Body of pancreas (tissue), 4 donors: ENCODE results near the gene GLP2R. TPM values are rescaled to one million over a fixed set of nuclear protein-coding genes. Genes with fewer than 3 reads are reported as not detected.
A peak's percentile ranks its signal among the peaks of the same experiment; 100 is the strongest.

ENCODE experiments used
- ATAC-seq: fragments of 150-250 bp; one replicate; pipeline ENCODE4 v1.9.1; 2016
- DNase-seq, 4 donors: peaks; one replicate each; pipeline ENCODE4 v3.0.0-alpha.2; 2019
- H3K27ac ChIP-seq, 4 donors: fragments of 200-600 bp; sonication (generic); 1 replicate in 3 of 4; 2 replicates in 1 of 4; pipeline versions ENCODE4 v1.5.1 to v1.6.1; 2016 to 2019; ENCODE audit warnings: mild to moderate bottlenecking in 1 of 4, mixed read lengths in 1 of 4, moderate library complexity in 1 of 4
- H3K27me3 ChIP-seq, 2 donors: fragments of 200-600 bp; sonication (generic); one replicate each; pipeline ENCODE4 v1.6.0; 2016; ENCODE audit warnings: mild to moderate bottlenecking in 1 of 2
- H3K36me3 ChIP-seq, 2 donors: fragments of 200-600 bp; sonication (generic); replicated peaks in 1 of 2; 2 replicates each; pipeline ENCODE4 v1.5.1; 2016; ENCODE audit warnings: low read depth in 2 of 2; ENCODE audit not compliant: insufficient read depth in 1 of 2
- H3K4me1 ChIP-seq: fragments of 200-600 bp; sonication (generic); one replicate; pipeline ENCODE4 v1.6.0; 2016
- H3K4me3 ChIP-seq, 2 donors: fragments of 200-600 bp; sonication (generic); 1 replicate in 1 of 2; 2 replicates in 1 of 2; pipeline ENCODE4 v1.5.1; 2016 to 2019
- H3K9me3 ChIP-seq, 3 donors: fragments of 200-600 bp; sonication (generic); 1 replicate in 2 of 3; 2 replicates in 1 of 3; pipeline ENCODE4 v1.5.1; 2016
- POLR2A ChIP-seq, 3 donors: fragments of 450-650 bp; IDR thresholded peaks; one replicate each; pipeline ENCODE4 v1.6.1; 2016; ENCODE audit warnings: antibody characterized with exemption in 3 of 3, mild to moderate bottlenecking in 2 of 3
- WGBS, 2 donors: methylation state at CpG; one replicate each; pipeline ENCODE4 v1.1.5; 2017; 5-methylcytosine and 5-hydroxymethylcytosine counted together
- intact Hi-C: fragments of 100-400 bp; cut with DNase I; formaldehyde crosslinking; loops from one replicate; pipeline ENCODE4 v1.15.1; 2023
- total RNA-seq, 2 donors: library from RNA; depleted of rRNA; stranded (reverse); fragments of >200 nt; gene quantifications; one replicate each; pipeline ENCODE4 v1.1.0, GENCODE V29; 2016
- TF ChIP-seq, protein P1 (sequence below), 7 experiments: fragments of 450-650 bp in 4 of 7; fragments of 200-600 bp in 3 of 7; sonication (generic) in 3 of 7; IDR thresholded peaks; one replicate each; pipeline ENCODE4 v1.5.1; 2016 to 2019; ENCODE audit warnings: antibody characterized with exemption in 7 of 7

GLP2R gene
- total RNA-seq, 2 donors from 2014 or later = 4.6 to 4.7 TPM

DNA sequence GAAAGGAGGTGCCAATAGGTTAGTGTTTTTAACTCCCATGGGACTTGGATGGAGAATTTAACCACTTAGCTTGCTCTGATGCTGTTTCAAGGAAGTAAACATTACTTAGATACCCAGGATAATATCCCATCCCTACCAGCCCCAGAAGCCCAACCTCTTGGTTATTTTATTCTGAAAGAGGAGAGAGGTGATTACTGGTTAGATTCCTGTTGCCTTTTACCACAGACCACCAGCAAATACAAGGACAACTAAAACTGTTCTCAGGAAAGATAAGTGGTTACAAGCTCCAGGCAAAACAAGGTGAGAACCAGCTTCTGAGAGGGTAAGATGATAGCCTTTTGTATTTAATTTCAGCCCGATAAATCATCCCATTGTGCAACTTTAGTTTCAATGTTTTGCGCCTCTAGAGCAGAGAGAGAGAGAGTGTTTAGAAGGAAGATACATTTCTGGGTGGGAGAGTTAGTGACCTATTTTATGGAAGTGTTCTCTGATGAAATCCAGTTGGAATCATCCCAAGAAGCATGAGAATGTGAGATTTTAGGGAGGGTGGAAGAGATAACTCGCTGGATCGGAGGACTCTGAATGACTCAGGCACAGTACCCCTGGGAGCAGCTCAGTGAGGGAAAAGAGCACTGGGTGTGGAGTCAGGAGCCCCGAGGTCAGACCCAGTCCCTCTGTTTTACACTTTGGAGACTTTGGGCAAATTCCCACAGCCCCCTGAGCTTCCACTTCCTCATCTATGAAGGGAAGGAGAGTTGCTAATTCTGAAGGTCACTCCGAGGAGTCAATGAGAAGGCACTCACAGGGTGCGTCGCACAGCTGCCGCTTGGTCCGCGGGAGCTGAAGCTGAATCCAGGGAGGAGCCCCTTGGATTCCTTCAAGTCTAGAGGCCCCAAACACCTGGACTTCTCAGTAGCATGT lies 12.1 kb downstream of the GLP2R start:
- TF ChIP-seq, protein P1, sequence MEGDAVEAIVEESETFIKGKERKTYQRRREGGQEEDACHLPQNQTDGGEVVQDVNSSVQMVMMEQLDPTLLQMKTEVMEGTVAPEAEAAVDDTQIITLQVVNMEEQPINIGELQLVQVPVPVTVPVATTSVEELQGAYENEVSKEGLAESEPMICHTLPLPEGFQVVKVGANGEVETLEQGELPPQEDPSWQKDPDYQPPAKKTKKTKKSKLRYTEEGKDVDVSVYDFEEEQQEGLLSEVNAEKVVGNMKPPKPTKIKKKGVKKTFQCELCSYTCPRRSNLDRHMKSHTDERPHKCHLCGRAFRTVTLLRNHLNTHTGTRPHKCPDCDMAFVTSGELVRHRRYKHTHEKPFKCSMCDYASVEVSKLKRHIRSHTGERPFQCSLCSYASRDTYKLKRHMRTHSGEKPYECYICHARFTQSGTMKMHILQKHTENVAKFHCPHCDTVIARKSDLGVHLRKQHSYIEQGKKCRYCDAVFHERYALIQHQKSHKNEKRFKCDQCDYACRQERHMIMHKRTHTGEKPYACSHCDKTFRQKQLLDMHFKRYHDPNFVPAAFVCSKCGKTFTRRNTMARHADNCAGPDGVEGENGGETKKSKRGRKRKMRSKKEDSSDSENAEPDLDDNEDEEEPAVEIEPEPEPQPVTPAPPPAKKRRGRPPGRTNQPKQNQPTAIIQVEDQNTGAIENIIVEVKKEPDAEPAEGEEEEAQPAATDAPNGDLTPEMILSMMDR (IDR thresholded peaks at IDR 0.05) = no peak
- TF ChIP-seq POLR2A (IDR thresholded peaks at IDR 0.05) = no peak
- WGBS, 2 donors = 44 to 52% methylated on average over 8 to 11 of the region's 11 CpGs

DNA sequence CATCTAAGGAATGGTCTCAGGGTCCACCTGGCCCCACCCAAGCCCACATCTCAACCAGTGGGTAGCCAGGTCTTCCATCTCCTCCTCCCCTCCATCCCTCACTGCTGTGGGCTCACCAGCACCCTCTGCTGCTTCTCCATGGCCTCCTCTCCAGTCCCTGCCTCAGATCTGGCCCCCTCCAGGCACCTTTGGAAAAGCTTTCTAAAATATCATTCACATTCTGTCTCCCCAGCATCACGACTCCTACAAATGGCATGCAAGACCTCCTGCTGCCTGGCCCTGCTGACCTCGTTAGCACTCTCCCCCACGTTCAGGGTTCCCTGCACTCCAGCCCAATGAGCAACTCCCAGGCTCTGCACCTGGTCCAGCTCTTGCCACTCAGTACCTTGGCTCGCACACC lies 13.7 kb downstream of the GLP2R start:
- 24 to 29% methylated on average over 4 of the region's 4 CpGs for WGBS, 2 donors
- DNase-seq (no peak), ATAC-seq (no peak)
- TF ChIP-seq, protein P1 (IDR thresholded peaks at IDR 0.05) = no peak
- no peak for TF ChIP-seq POLR2A (IDR thresholded peaks at IDR 0.05)
- Histone ChIP-seq H3K27ac (no peak overlapping the region), H3K9me3 (no peaks in the 10 kb centered on the region), H3K4me1 (no peaks in the 10 kb centered on the region), H3K36me3 (no peaks in the 10 kb centered on the region), H3K4me3 (no peak overlapping the region), H3K27me3 (no peaks in the 10 kb centered on the region)
- intact Hi-C loops = no loop called here

More for the DNA sequence above, 12.1 kb downstream of the GLP2R start:
- DNase-seq = peak in 3 of 4 donors; percentile 27 to 59 (median 32)
- no peaks in the 10 kb centered on the region for H3K4me1 ChIP-seq
- H3K4me3 ChIP-seq = no peak overlapping the region
- no peaks in the 10 kb centered on the region for H3K9me3 ChIP-seq
- peak; percentile 53 for ATAC-seq
- intact Hi-C loops = no loop called here
- no peaks in the 10 kb centered on the region for H3K27me3 ChIP-seq
- H3K27ac ChIP-seq = no peak overlapping the region
- H3K36me3 ChIP-seq = no peaks in the 10 kb centered on the region

DNA sequence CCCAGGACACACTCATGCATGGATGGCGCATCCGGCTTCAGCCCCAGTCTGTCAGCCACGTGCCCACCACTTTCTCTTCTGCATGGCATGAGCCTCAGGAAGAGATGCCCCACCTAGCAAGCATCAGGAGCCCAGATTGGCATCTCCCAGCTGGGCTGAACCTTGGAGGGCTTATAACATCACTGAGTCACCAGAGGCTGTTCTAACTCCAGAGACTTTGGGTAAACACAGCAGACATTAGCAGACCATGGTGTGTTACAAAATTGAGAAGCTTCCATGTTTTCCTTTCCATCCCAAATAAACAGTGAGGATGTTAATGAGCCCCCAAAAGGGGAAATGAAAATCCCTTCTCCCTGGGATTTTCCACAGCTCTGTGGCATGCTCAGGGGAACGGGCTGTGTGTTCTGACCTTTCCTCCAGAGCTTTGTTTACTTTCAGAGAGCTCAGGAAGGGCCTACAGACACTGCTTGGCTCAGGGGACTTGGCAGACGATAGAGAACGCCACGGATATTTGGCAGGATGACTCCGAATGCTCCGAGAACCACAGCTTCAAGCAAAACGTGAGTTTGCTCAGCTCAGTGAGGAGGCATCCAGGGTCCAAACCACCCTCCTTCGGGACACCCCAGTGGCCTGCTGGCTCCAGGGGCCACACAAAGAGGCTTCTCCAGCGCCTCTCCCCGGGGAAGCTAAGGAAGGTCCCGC lies 16.5 kb downstream of the GLP2R start:
- intact Hi-C loops = no loop called here
- no peak overlapping the region for H3K4me3 ChIP-seq
- H3K4me1 ChIP-seq = no peaks in the 10 kb centered on the region
- DNase-seq = peak in 3 of 4 donors; percentile 10 to 51 (median 26)
- no peaks in the 10 kb centered on the region for H3K36me3 ChIP-seq
- no peak overlapping the region for H3K27ac ChIP-seq
- no peak for ATAC-seq
- WGBS, 2 donors = 39 to 52% methylated on average over 13 to 14 of the region's 14 CpGs
- no peaks in the 10 kb centered on the region for H3K9me3 ChIP-seq
- H3K27me3 ChIP-seq = no peaks in the 10 kb centered on the region
- TF ChIP-seq, protein P1 (IDR thresholded peaks at IDR 0.05) = no peak
- TF ChIP-seq POLR2A (IDR thresholded peaks at IDR 0.05) = no peak

DNA sequence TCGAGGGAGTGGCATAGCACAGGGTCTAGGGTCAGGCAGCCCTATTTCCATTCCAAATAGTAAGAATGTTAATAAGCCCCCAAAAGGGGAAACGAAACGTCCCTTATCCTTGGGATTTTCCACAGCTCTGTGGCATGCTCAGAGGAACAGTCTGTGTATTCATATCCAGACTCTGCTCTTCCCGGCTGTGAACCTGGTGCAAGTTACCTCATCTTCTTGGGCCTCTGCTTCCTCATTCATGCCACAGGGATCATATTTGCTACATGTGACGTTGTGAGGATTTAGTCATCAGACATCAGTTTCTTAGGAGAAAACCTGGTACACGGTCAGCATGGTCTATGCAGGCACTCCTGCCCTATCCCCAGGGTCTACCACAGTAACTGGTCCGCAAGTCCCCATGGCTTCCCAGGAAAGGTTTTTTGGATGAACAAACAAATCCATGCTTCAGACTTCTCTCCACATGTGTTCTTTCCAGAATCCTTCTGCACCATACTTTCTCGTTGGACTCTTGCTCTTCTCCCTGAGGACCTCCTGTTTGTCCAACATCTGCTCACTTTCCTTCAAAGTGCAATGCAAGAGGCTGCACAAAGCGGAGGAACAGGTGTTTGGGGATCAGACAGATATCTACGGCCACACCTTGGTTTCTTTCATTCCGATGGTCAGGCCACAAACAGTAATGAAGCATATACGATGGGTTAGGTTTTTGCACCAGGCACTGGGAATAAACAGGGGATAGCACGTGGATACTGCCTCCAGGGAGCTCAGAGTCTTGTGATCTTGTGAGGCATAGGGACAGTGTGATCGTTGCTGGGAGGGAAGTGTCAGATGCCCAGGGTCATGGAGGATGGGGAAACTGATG lies 17.7 kb downstream of the GLP2R start:
- 55 to 66% methylated on average over 14 of the region's 14 CpGs for WGBS, 2 donors
- ATAC-seq = no peak
- TF ChIP-seq POLR2A (IDR thresholded peaks at IDR 0.05) = no peak
- TF ChIP-seq, protein P1 (IDR thresholded peaks at IDR 0.05) = no peak
- Histone ChIP-seq H3K4me3 (no peak overlapping the region), H3K36me3 (no peaks in the 10 kb centered on the region), H3K27ac (no peak overlapping the region), H3K27me3 (no peaks in the 10 kb centered on the region), H3K4me1 (no peaks in the 10 kb centered on the region), H3K9me3 (no peaks in the 10 kb centered on the region)
- intact Hi-C loops = no loop called here
- DNase-seq = no peak
